ENCODE data around the gene ZNF511.

The ZNF511 gene

GRCh38 chr10:133318494-133319127 is 9.9 kb downstream of the ZNF511 start (continued):
- TF ChIP-seq REST (tag by site-specific recombination; IDR thresholded peaks at IDR 0.05) (peak; percentile 52), ZNF658 (tag by site-specific recombination; IDR thresholded peaks at IDR 0.05) (no peak), ZNF48 (tag by site-specific recombination; IDR thresholded peaks at IDR 0.05) (no peak), ZNF473 (tag by site-specific recombination; IDR thresholded peaks at IDR 0.05) (no peak), ZNF132 (tag by site-specific recombination; IDR thresholded peaks at IDR 0.05; ENCODE audit: borderline replicate concordance) (no peak), PRDM1 (tag by site-specific recombination; IDR thresholded peaks at IDR 0.05) (no peak), ZNF37A (tag by site-specific recombination; IDR thresholded peaks at IDR 0.05) (no peak), ZNF133 (tag by site-specific recombination; IDR thresholded peaks at IDR 0.05) (no peak), ZFHX2 (tag by site-specific recombination; conservative IDR thresholded peaks at IDR 0.05) (peak; percentile 82), ZNF18 (tag by site-specific recombination; IDR thresholded peaks at IDR 0.05) (no peak), ZNF791 (tag by site-specific recombination; IDR thresholded peaks at IDR 0.05) (no peak), ZNF266 (tag by site-specific recombination; IDR thresholded peaks at IDR 0.05; ENCODE audit: low read depth) (no peak), ZNF549 (tag by site-specific recombination; IDR thresholded peaks at IDR 0.05) (no peak), ZNF311 (tag by site-specific recombination; IDR thresholded peaks at IDR 0.05; ENCODE audit: borderline replicate concordance) (no peak), KLF1 (tag by site-specific recombination; IDR thresholded peaks at IDR 0.05) (peak; percentile 42), ZNF76 (tag by site-specific recombination; IDR thresholded peaks at IDR 0.05; ENCODE audit: borderline replicate concordance, low read depth) (peak; percentile 37; the same call in 1 of the 2 replicates), SALL2 (tag by site-specific recombination; IDR thresholded peaks at IDR 0.05; ENCODE audit: borderline replicate concordance) (no peak), ZNF140 (tag by site-specific recombination; IDR thresholded peaks at IDR 0.05) (no peak), ZNF221 (tag by site-specific recombination; IDR thresholded peaks at IDR 0.05; ENCODE audit: borderline replicate concordance) (no peak), ZNF768 (tag by site-specific recombination; IDR thresholded peaks at IDR 0.05) (no peak), ZNF510 (tag by site-specific recombination; IDR thresholded peaks at IDR 0.05; ENCODE audit: insufficient replicate concordance) (no peak), ZSCAN30 (tag by site-specific recombination; IDR thresholded peaks at IDR 0.05) (no peak; the same call in 1 of the 2 replicates), ZNF623 (tag by site-specific recombination; IDR thresholded peaks at IDR 0.05) (no peak), KLF9 (tag by site-specific recombination; IDR thresholded peaks at IDR 0.05; ENCODE audit: low read depth) (peak; percentile 63), ZNF26 (tag by site-specific recombination; IDR thresholded peaks at IDR 0.05) (no peak), RBAK (tag by site-specific recombination; IDR thresholded peaks at IDR 0.05) (no peak), HOXC10 (CRISPR knock-in tag; IDR thresholded peaks at IDR 0.05) (no peak)
- TF ChIP-seq, protein P1, sequence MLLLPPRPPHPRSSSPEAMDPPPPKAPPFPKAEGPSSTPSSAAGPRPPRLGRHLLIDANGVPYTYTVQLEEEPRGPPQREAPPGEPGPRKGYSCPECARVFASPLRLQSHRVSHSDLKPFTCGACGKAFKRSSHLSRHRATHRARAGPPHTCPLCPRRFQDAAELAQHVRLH (tag by site-specific recombination; IDR thresholded peaks at IDR 0.05), result peak; percentile 74; the same call in 1 of the 2 replicates
- TF ChIP-seq, protein P2, sequence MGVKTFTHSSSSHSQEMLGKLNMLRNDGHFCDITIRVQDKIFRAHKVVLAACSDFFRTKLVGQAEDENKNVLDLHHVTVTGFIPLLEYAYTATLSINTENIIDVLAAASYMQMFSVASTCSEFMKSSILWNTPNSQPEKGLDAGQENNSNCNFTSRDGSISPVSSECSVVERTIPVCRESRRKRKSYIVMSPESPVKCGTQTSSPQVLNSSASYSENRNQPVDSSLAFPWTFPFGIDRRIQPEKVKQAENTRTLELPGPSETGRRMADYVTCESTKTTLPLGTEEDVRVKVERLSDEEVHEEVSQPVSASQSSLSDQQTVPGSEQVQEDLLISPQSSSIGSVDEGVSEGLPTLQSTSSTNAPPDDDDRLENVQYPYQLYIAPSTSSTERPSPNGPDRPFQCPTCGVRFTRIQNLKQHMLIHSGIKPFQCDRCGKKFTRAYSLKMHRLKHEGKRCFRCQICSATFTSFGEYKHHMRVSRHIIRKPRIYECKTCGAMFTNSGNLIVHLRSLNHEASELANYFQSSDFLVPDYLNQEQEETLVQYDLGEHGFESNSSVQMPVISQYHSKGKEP (tag by site-specific recombination; IDR thresholded peaks at IDR 0.05), result no peak
- TF ChIP-seq, protein P3, sequence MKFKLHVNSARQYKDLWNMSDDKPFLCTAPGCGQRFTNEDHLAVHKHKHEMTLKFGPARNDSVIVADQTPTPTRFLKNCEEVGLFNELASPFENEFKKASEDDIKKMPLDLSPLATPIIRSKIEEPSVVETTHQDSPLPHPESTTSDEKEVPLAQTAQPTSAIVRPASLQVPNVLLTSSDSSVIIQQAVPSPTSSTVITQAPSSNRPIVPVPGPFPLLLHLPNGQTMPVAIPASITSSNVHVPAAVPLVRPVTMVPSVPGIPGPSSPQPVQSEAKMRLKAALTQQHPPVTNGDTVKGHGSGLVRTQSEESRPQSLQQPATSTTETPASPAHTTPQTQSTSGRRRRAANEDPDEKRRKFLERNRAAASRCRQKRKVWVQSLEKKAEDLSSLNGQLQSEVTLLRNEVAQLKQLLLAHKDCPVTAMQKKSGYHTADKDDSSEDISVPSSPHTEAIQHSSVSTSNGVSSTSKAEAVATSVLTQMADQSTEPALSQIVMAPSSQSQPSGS (tag by site-specific recombination; IDR thresholded peaks at IDR 0.05; ENCODE audit: low read depth), result no peak

Data from HEK293 (cell line).